Astrocyte (in vitro differentiated cells and primary cell): Measurements from ENCODE around the gene ZC4H2. TPM values are rescaled to one million over a fixed set of nuclear protein-coding genes. Genes with fewer than 3 reads are reported as not detected.

Experiments
- DNase-seq: peaks from one replicate; pipeline ENCODE4 v3.0.0-alpha.2; 2010; ENCODE audit warnings: low read depth
- FAIRE-seq: peaks from 2 replicates; lab custom pipeline; 2011; peaks lifted over from hg19 to GRCh38; lab: Jason Lieb, UNC
- H2AFZ ChIP-seq: 2 replicates; pipeline ENCODE4 v1.6.0; 2012; ENCODE audit warnings: low read depth, low read length, inconsistent platforms
- H3K27ac ChIP-seq: 2 replicates; pipeline ENCODE4 v1.5.1; 2011; ENCODE audit warnings: low read depth, low read length, inconsistent platforms
- H3K27me3 ChIP-seq: 2 replicates; pipeline ENCODE4 v1.6.0; 2011; ENCODE audit warnings: low read length, inconsistent platforms; ENCODE audit not compliant: insufficient read depth
- H3K36me3 ChIP-seq: 2 replicates; pipeline ENCODE4 v1.5.1; 2011; ENCODE audit warnings: low read length, inconsistent platforms; ENCODE audit not compliant: insufficient read depth
- H3K4me1 ChIP-seq: 2 replicates; pipeline ENCODE4 v1.5.1; 2011; ENCODE audit warnings: low read length, inconsistent platforms; ENCODE audit not compliant: insufficient read depth
- H3K4me2 ChIP-seq: 2 replicates; pipeline ENCODE4 v1.6.0; 2012; ENCODE audit warnings: low read length, inconsistent platforms
- H3K4me3 ChIP-seq: 2 replicates; pipeline ENCODE4 v1.5.1; 2011; ENCODE audit warnings: low read depth, mild to moderate bottlenecking, low read length, inconsistent platforms; ENCODE audit not compliant: insufficient read depth
- H3K79me2 ChIP-seq: 2 replicates; pipeline ENCODE4 v1.6.0; 2012; ENCODE audit warnings: mild to moderate bottlenecking, low read length, inconsistent platforms; ENCODE audit not compliant: insufficient read depth
- H3K9ac ChIP-seq: 2 replicates; pipeline ENCODE4 v1.6.0; 2012; ENCODE audit warnings: mild to moderate bottlenecking, low read length, inconsistent platforms
- H3K9me3 ChIP-seq: 2 replicates; pipeline ENCODE4 v1.5.1; 2012; ENCODE audit warnings: low read depth, mild to moderate bottlenecking, low read length, inconsistent platforms; ENCODE audit not compliant: insufficient read depth
- H4K20me1 ChIP-seq: 2 replicates; pipeline ENCODE4 v1.6.0; 2012; ENCODE audit warnings: low read length, inconsistent platforms; ENCODE audit not compliant: insufficient read depth
- H3K27ac Mint-ChIP-seq: one replicate; pipeline ENCODE4 v1.8.0; 2021; ENCODE audit warnings: mild to moderate bottlenecking, mixed read lengths; ENCODE audit not compliant: unreplicated experiment
- H3K27me3 Mint-ChIP-seq: one replicate; pipeline ENCODE4 v1.8.0; 2021; ENCODE audit warnings: low read depth, mixed read lengths; ENCODE audit not compliant: unreplicated experiment
- H3K36me3 Mint-ChIP-seq: one replicate; pipeline ENCODE4 v1.8.0; 2021; ENCODE audit warnings: low read depth, mixed read lengths; ENCODE audit not compliant: unreplicated experiment
- H3K4me1 Mint-ChIP-seq: one replicate; pipeline ENCODE4 v1.8.0; 2021; ENCODE audit warnings: low read depth, mixed read lengths; ENCODE audit not compliant: unreplicated experiment
- H3K4me3 Mint-ChIP-seq: one replicate; pipeline ENCODE4 v1.8.0; 2021; ENCODE audit warnings: mild to moderate bottlenecking, moderate library complexity, mixed read lengths; ENCODE audit not compliant: unreplicated experiment
- H3K9me3 Mint-ChIP-seq: one replicate; pipeline ENCODE4 v1.8.0; 2021; ENCODE audit warnings: mild to moderate bottlenecking, mixed read lengths; ENCODE audit not compliant: unreplicated experiment
- EZH2 ChIP-seq: IDR thresholded peaks from 2 replicates; pipeline ENCODE4 v1.6.1; 2012; ENCODE audit warnings: mild to moderate bottlenecking, low read length, inconsistent platforms; ENCODE audit not compliant: insufficient read depth
- total RNA-seq: library from RNA; stranded (reverse); gene quantifications from 2 replicates; pipeline ENCODE4 v1.2.1, GENCODE V29; 2021
- TF ChIP-seq, protein P1 (sequence below): IDR thresholded peaks from 2 replicates; pipeline ENCODE4 v1.5.1; 2011; ENCODE audit warnings: low read depth, mild to moderate bottlenecking, inconsistent platforms, low read length, moderate library complexity; ENCODE audit not compliant: insufficient read depth

The ZC4H2 gene
- total RNA-seq, 1 donor from 2014 or later, result 18.7 TPM

DNA sequence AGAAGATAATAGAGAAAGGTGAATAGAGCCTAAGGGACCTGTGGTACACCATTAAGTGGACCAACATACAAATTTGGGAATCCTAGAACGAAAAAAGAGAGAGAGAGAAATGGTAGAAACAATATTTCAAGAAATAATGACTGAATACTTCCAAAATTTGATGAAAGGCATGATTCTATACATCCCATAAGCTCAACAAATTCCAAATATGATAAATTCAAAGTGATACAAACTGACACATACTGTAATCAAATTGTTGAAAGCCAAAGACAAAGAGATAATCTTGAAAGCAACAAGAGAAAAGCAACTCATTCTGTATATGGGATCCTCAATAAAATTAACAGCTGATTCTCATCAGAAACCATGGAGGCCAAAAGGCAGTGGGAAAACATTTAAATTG is 20.6 kb upstream of the ZC4H2 start:
- H3K4me1 ChIP-seq, result no peaks in the 10 kb centered on the region
- no peak overlapping the region for H3K27ac ChIP-seq
- Mint-ChIP-seq H3K9me3 (no peaks in the 10 kb centered on the region), H3K27me3 (no peaks in the 10 kb centered on the region), H3K4me3 (no peak overlapping the region), H3K27ac (no peak overlapping the region), H3K4me1 (no peaks in the 10 kb centered on the region), H3K36me3 (no peaks in the 10 kb centered on the region)
- H3K4me3 ChIP-seq, result no peak overlapping the region
- no peaks in the 10 kb centered on the region for H3K36me3 ChIP-seq
- no peaks in the 10 kb centered on the region for H4K20me1 ChIP-seq
- no peaks in the 10 kb centered on the region for H3K27me3 ChIP-seq
- peak; percentile 92 for FAIRE-seq
- H3K79me2 ChIP-seq, result no peaks in the 10 kb centered on the region
- H3K9ac ChIP-seq, result no peak overlapping the region
- no peaks in the 10 kb centered on the region for H3K9me3 ChIP-seq
- no peak overlapping the region for H3K4me2 ChIP-seq
- no peak for TF ChIP-seq EZH2
- TF ChIP-seq, protein P1, sequence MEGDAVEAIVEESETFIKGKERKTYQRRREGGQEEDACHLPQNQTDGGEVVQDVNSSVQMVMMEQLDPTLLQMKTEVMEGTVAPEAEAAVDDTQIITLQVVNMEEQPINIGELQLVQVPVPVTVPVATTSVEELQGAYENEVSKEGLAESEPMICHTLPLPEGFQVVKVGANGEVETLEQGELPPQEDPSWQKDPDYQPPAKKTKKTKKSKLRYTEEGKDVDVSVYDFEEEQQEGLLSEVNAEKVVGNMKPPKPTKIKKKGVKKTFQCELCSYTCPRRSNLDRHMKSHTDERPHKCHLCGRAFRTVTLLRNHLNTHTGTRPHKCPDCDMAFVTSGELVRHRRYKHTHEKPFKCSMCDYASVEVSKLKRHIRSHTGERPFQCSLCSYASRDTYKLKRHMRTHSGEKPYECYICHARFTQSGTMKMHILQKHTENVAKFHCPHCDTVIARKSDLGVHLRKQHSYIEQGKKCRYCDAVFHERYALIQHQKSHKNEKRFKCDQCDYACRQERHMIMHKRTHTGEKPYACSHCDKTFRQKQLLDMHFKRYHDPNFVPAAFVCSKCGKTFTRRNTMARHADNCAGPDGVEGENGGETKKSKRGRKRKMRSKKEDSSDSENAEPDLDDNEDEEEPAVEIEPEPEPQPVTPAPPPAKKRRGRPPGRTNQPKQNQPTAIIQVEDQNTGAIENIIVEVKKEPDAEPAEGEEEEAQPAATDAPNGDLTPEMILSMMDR, result no peak
- no peak overlapping the region for H2AFZ ChIP-seq
- DNase-seq, result no peak

- Histone ChIP-seq H3K27me3 (no peaks in the 10 kb centered on the region), H3K4me3 (no peak overlapping the region), H3K4me2 (no peak overlapping the region), H3K79me2 (no peaks in the 10 kb centered on the region), H3K36me3 (no peaks in the 10 kb centered on the region), H2AFZ (no peak overlapping the region), H3K9me3 (no peaks in the 10 kb centered on the region), H4K20me1 (no peaks in the 10 kb centered on the region), H3K9ac (no peak overlapping the region), H3K27ac (no peak overlapping the region), H3K4me1 (no peaks in the 10 kb centered on the region)
- Mint-ChIP-seq H3K27ac (no peak overlapping the region), H3K9me3 (no peaks in the 10 kb centered on the region), H3K4me3 (no peak overlapping the region), H3K27me3 (no peaks in the 10 kb centered on the region), H3K4me1 (peaks cover 1% of the 10 kb centered on the region), H3K36me3 (no peaks in the 10 kb centered on the region)
- DNase-seq (no peak), FAIRE-seq (peak; percentile 84)
- TF ChIP-seq EZH2, result no peak
- TF ChIP-seq, protein P1, result no peak
These were observed 18.0 kb upstream of the ZC4H2 start for GRCh38 chrX:64994131-64994798.

DNA sequence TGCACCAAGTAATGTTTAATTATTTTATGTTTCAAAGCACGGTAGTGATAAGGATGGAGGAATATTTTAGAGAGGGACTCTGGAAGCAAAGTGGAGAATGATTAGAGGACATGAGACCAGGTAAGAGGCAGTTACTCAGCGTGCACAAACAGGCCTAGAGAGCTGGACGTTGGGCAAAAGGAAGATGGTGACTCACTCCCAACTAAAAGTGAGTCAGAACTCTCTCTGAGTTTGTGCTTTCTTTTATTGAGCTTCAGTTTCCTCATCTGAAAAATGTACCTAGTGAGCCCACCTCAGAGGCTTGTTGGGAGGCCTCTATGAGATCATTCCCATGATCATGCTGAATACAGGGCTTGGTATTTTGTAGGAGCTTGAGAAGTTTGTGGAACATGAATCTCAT is 1.6 kb upstream of the ZC4H2 start:
- no peak for TF ChIP-seq EZH2
- TF ChIP-seq, protein P1, result no peak
- H3K4me1 ChIP-seq, result no peaks in the 10 kb centered on the region
- H4K20me1 ChIP-seq, result no peaks in the 10 kb centered on the region
- FAIRE-seq (no peak), DNase-seq (no peak)
- peaks cover under 1% of the 10 kb centered on the region for H3K4me1 Mint-ChIP-seq
- H3K9ac ChIP-seq, result no peak overlapping the region
- no peaks in the 10 kb centered on the region for H3K9me3 ChIP-seq
- H3K4me3 Mint-ChIP-seq, result no peak overlapping the region
- no peak overlapping the region for H3K27ac ChIP-seq
- no peaks in the 10 kb centered on the region for H3K36me3 ChIP-seq
- H3K36me3 Mint-ChIP-seq, result no peaks in the 10 kb centered on the region
- H3K27me3 Mint-ChIP-seq, result no peaks in the 10 kb centered on the region
- H3K4me3 ChIP-seq, result no peak overlapping the region
- no peak overlapping the region for H3K4me2 ChIP-seq
- no peak overlapping the region for H3K27ac Mint-ChIP-seq
- H2AFZ ChIP-seq, result no peak overlapping the region
- no peaks in the 10 kb centered on the region for H3K27me3 ChIP-seq
- H3K9me3 Mint-ChIP-seq, result no peaks in the 10 kb centered on the region
- no peaks in the 10 kb centered on the region for H3K79me2 ChIP-seq
